Activated B cell treated with CpG ODN at 0.5 μM for 24 hours (primary cell): ENCODE measurements around the gene DBH. TPM values are rescaled to one million over a fixed set of nuclear protein-coding genes. Genes with fewer than 3 reads are reported as not detected.

Source experiments
- ATAC-seq: fragments of 200-7000 bp; cut with Tn5 transposase; one replicate; pipeline ENCODE4 v1.10.0; 2021; ENCODE audit warnings: low read depth, mild to moderate bottlenecking, moderate library complexity
- CTCF ChIA-PET: fragments of 350-600 bp; sonication (Branson Sonifier 250); formaldehyde crosslinking; loops from one replicate; lab custom pipeline; 2021; ENCODE audit warnings: antibody characterized with exemption; lab: Charles Lee
- POLR2A ChIA-PET: fragments of 350-600 bp; sonication (Branson Sonifier 250); formaldehyde crosslinking; loops from one replicate; lab custom pipeline; 2021; ENCODE audit warnings: antibody characterized with exemption; lab: Charles Lee
- DNase-seq: peaks from one replicate; pipeline ENCODE4 v3.0.0; 2022
- H3K27ac Mint-ChIP-seq: one replicate; pipeline ENCODE4 v1.8.0; 2020; ENCODE audit warnings: mixed read lengths
- H3K27me3 Mint-ChIP-seq: one replicate; pipeline ENCODE4 v1.8.0; 2021; ENCODE audit warnings: mixed read lengths
- H3K36me3 Mint-ChIP-seq: one replicate; pipeline ENCODE4 v1.8.0; 2021; ENCODE audit warnings: low read depth, mixed read lengths
- H3K4me1 Mint-ChIP-seq: one replicate; pipeline ENCODE4 v1.8.0; 2021; ENCODE audit warnings: mixed read lengths
- H3K4me3 Mint-ChIP-seq: one replicate; pipeline ENCODE4 v1.8.0; 2020; ENCODE audit warnings: mild to moderate bottlenecking, mixed read lengths
- H3K9me3 Mint-ChIP-seq: one replicate; pipeline ENCODE4 v1.8.0; 2020; ENCODE audit warnings: mixed read lengths
- intact Hi-C: fragments of 100-400 bp; cut with micrococcal nuclease; formaldehyde crosslinking; loops from one replicate; pipeline ENCODE4 v1.15.1; 2024
- total RNA-seq: library from RNA; stranded (reverse); gene quantifications from 2 replicates; pipeline ENCODE4 v1.2.3, GENCODE V29; 2022
- TF ChIP-seq, protein P1 (sequence below): fragments of 200-600 bp; IDR thresholded peaks from one replicate; pipeline ENCODE4 v1.8.0; 2022; ENCODE audit warnings: antibody characterized with exemption, mild to moderate bottlenecking

The DBH gene
- total RNA-seq, 1 donor from 2014 or later = not detected

DNA sequence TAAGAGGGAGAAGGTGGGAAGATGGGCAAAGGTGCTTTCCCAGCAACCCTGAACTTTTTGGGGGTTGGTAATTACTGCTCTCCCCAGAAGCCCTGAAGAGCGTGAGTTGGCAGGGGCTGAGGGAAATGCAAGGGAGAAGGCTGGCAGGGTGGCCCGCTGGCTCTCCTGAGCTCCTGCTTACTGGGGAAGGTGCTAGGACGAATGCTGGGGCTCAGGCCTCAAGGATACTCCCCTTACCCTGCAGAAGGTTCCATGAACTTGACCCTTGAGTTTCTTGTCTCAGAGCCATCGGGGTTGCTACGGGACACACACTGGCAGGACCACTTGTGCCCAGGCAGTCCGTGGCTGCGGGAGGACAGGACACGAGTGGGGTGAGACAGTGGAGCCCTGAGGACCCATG is 28.2 kb upstream of the DBH start:
- ChIA-PET CTCF (no interaction called here), POLR2A (no interaction called here)
- TF ChIP-seq, protein P1, sequence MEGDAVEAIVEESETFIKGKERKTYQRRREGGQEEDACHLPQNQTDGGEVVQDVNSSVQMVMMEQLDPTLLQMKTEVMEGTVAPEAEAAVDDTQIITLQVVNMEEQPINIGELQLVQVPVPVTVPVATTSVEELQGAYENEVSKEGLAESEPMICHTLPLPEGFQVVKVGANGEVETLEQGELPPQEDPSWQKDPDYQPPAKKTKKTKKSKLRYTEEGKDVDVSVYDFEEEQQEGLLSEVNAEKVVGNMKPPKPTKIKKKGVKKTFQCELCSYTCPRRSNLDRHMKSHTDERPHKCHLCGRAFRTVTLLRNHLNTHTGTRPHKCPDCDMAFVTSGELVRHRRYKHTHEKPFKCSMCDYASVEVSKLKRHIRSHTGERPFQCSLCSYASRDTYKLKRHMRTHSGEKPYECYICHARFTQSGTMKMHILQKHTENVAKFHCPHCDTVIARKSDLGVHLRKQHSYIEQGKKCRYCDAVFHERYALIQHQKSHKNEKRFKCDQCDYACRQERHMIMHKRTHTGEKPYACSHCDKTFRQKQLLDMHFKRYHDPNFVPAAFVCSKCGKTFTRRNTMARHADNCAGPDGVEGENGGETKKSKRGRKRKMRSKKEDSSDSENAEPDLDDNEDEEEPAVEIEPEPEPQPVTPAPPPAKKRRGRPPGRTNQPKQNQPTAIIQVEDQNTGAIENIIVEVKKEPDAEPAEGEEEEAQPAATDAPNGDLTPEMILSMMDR = no peak
- ATAC-seq = no peak
- peaks cover 44% of the 10 kb centered on the region for H3K27me3 Mint-ChIP-seq
- no peaks in the 10 kb centered on the region for H3K36me3 Mint-ChIP-seq
- H3K27ac Mint-ChIP-seq = no peak overlapping the region
- no peak for DNase-seq
- H3K4me3 Mint-ChIP-seq = no peak overlapping the region
- H3K4me1 Mint-ChIP-seq = peaks cover 9% of the 10 kb centered on the region
- intact Hi-C loops = no loop called here
- no peaks in the 10 kb centered on the region for H3K9me3 Mint-ChIP-seq

DNA sequence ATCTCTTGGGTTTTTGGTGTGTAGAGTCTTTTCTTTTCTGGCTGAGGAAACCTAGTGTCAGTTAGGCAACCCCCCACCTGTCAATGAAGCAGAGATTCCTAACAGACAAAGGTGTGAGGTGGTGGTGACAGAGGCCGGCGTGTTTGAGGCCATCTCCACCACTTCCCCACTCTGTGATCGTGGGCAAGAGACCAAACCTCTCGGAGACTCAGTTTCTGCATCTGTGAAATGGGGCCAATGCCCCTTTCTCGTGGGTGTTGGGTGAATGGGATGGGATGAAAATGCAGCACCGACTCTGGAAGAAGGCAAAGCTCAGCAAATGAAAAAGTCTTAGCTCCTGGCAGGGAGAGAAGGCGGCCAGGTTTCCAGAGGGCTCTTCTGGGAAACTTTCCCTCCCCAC is 27.8 kb upstream of the DBH start:
- H3K9me3 Mint-ChIP-seq = no peaks in the 10 kb centered on the region
- ChIA-PET POLR2A (no interaction called here), CTCF (no interaction called here)
- DNase-seq (no peak), ATAC-seq (no peak)
- no peak overlapping the region for H3K4me3 Mint-ChIP-seq
- intact Hi-C loops = no loop called here
- peaks cover 9% of the 10 kb centered on the region for H3K4me1 Mint-ChIP-seq
- peaks cover 47% of the 10 kb centered on the region for H3K27me3 Mint-ChIP-seq
- H3K36me3 Mint-ChIP-seq = no peaks in the 10 kb centered on the region
- no peak overlapping the region for H3K27ac Mint-ChIP-seq
- TF ChIP-seq, protein P1 = no peak

DNA sequence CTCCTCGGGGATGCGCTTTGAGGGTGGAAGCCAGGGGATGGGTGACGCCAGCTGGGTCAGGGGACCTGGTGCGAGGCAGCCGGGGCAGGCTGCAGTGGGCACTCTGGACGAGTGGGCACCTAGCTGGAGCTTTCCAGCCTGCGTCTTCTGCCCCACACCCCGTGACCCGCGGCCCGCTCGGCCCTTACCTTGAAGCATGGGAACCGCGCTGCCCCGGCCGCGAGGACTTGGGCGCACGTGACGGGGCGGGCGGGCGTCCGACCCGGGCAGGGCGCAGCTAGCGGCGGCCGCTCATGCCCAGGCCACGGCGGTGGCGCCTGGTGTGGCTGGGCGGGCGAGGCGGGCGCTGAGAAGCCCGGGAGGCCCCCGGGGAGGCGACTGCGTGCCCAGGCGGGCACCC is 27.3 kb upstream of the DBH start:
- no peak overlapping the region for H3K4me3 Mint-ChIP-seq
- peaks cover 49% of the 10 kb centered on the region for H3K27me3 Mint-ChIP-seq
- DNase-seq = no peak

GRCh38 chr9:133609311-133610098 is 26.7 kb upstream of the DBH start, which contains the start of gene FAM163B:
Gene FAM163B, minus strand, starts transcription at chr9:133609389. Its CDS starts 29,166 bp downstream, at chr9:133580223.
- intact Hi-C loops = no loop called here
- TF ChIP-seq, protein P1 = no peak
- DNase-seq (no peak), ATAC-seq (no peak)
- H3K27ac Mint-ChIP-seq = no peak within 1 kb of the TSS
- H3K9me3 Mint-ChIP-seq = no peaks in the 10 kb centered on the region
- CTCF ChIA-PET = interaction anchor here (0.6 kb wide), 1 partner anchor 114 kb away, joined by 4 read pairs; no protein-coding TSS in a partner anchor
- H3K36me3 Mint-ChIP-seq = no peaks in the 10 kb centered on the region
- H3K27me3 Mint-ChIP-seq = peaks cover 45% of the 10 kb centered on the region
- POLR2A ChIA-PET = interaction anchor here (0.7 kb wide), 1 partner anchor 745 kb away, joined by 6 read pairs; no protein-coding TSS in a partner anchor
- H3K4me3 Mint-ChIP-seq = no peak within 1 kb of the TSS
- H3K4me1 Mint-ChIP-seq = peaks cover 5% of the 10 kb centered on the region

More for the DNA sequence above, 27.3 kb upstream of the DBH start:
- Mint-ChIP-seq H3K4me1 (peaks cover 9% of the 10 kb centered on the region), H3K36me3 (no peaks in the 10 kb centered on the region), H3K27ac (no peak overlapping the region), H3K9me3 (no peaks in the 10 kb centered on the region)
- TF ChIP-seq, protein P1 = no peak
- intact Hi-C loops = no loop called here
- ATAC-seq = no peak
- POLR2A ChIA-PET = no interaction called here
- CTCF ChIA-PET = no interaction called here

- DNase-seq = no peak
- no peak overlapping the region for H3K27ac Mint-ChIP-seq
- TF ChIP-seq, protein P1 = no peak
- peaks cover 46% of the 10 kb centered on the region for H3K27me3 Mint-ChIP-seq
- H3K9me3 Mint-ChIP-seq = no peaks in the 10 kb centered on the region
- no peak overlapping the region for H3K4me3 Mint-ChIP-seq
- POLR2A ChIA-PET = no interaction called here
- no peaks in the 10 kb centered on the region for H3K4me1 Mint-ChIP-seq
- H3K36me3 Mint-ChIP-seq = no peaks in the 10 kb centered on the region
- intact Hi-C loops = no loop called here
- CTCF ChIA-PET = no interaction called here
- ATAC-seq = no peak
These were observed 25.3 kb upstream of the DBH start for GRCh38 chr9:133610845-133611244.
